HL-60 (cell line): ENCODE data around the gene ZDHHC19.

Experiments used
- GABPA ChIP-seq: IDR thresholded peaks from 2 replicates; pipeline ENCODE4 v1.6.1; 2012; ENCODE audit warnings: low read depth
- POLR2AphosphoS5 ChIP-seq: IDR thresholded peaks from 2 replicates; pipeline ENCODE4 v1.6.1; 2012; ENCODE audit warnings: low read depth
- SPI1 ChIP-seq: IDR thresholded peaks from 2 replicates; pipeline ENCODE4 v1.6.1; 2012; ENCODE audit warnings: low read depth, mild to moderate bottlenecking, borderline replicate concordance
- TF ChIP-seq, protein P1 (sequence below): IDR thresholded peaks from one replicate; pipeline ENCODE4 v1.5.1; 2011; ENCODE audit warnings: low read length, control low read depth, inconsistent platforms; ENCODE audit not compliant: insufficient read depth
- TF ChIP-seq, protein P2 (sequence below): IDR thresholded peaks from 2 replicates; pipeline ENCODE4 v1.6.1; 2012; ENCODE audit warnings: low read depth; ENCODE audit not compliant: insufficient replicate concordance

- TF ChIP-seq, protein P1, sequence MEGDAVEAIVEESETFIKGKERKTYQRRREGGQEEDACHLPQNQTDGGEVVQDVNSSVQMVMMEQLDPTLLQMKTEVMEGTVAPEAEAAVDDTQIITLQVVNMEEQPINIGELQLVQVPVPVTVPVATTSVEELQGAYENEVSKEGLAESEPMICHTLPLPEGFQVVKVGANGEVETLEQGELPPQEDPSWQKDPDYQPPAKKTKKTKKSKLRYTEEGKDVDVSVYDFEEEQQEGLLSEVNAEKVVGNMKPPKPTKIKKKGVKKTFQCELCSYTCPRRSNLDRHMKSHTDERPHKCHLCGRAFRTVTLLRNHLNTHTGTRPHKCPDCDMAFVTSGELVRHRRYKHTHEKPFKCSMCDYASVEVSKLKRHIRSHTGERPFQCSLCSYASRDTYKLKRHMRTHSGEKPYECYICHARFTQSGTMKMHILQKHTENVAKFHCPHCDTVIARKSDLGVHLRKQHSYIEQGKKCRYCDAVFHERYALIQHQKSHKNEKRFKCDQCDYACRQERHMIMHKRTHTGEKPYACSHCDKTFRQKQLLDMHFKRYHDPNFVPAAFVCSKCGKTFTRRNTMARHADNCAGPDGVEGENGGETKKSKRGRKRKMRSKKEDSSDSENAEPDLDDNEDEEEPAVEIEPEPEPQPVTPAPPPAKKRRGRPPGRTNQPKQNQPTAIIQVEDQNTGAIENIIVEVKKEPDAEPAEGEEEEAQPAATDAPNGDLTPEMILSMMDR, result no peak
- TF ChIP-seq POLR2AphosphoS5 (no peak), GABPA (no peak), SPI1 (no peak)
- TF ChIP-seq, protein P2, sequence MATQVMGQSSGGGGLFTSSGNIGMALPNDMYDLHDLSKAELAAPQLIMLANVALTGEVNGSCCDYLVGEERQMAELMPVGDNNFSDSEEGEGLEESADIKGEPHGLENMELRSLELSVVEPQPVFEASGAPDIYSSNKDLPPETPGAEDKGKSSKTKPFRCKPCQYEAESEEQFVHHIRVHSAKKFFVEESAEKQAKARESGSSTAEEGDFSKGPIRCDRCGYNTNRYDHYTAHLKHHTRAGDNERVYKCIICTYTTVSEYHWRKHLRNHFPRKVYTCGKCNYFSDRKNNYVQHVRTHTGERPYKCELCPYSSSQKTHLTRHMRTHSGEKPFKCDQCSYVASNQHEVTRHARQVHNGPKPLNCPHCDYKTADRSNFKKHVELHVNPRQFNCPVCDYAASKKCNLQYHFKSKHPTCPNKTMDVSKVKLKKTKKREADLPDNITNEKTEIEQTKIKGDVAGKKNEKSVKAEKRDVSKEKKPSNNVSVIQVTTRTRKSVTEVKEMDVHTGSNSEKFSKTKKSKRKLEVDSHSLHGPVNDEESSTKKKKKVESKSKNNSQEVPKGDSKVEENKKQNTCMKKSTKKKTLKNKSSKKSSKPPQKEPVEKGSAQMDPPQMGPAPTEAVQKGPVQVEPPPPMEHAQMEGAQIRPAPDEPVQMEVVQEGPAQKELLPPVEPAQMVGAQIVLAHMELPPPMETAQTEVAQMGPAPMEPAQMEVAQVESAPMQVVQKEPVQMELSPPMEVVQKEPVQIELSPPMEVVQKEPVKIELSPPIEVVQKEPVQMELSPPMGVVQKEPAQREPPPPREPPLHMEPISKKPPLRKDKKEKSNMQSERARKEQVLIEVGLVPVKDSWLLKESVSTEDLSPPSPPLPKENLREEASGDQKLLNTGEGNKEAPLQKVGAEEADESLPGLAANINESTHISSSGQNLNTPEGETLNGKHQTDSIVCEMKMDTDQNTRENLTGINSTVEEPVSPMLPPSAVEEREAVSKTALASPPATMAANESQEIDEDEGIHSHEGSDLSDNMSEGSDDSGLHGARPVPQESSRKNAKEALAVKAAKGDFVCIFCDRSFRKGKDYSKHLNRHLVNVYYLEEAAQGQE, result no peak
These were observed 21.1 kb upstream of the ZDHHC19 start for GRCh38 chr3:196232154-196232881.
